ENCODE results near the gene BIN1.

DNA sequence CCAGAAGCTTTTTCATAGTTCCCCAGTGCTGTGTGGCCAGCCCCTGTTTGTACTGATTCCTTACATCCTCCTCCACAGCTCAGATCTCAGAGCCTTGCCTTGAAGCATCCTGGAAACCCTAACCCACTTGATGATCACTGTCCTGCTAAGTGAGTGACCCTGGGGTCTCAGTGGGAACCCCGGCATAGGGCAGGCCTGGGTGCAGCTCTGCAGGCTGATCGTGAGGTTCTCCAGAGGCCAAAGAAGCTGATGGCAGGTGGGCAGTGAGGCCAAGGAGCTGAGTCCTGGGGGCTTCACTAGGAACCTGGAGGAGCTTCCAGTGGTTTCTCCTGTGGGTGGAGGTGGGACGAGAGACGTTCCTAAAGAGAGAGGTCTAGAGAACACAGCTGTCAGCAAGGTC is 47.4 kb upstream of the BIN1 start:
- TF ChIP-seq CTCF (IDR thresholded peaks at IDR 0.05) (no peak), EP300 (IDR thresholded peaks at IDR 0.05; ENCODE audit: low read depth) (no peak), POLR2A (IDR thresholded peaks at IDR 0.05) (no peak), POLR2AphosphoS5 (IDR thresholded peaks at IDR 0.05) (no peak)

All from transverse colon (tissue), 4 donors.